SK-N-SH treated with all-trans-retinoic acid at 6 μM for 48 hours (cell line): ENCODE measurements around the gene DTNA.
A peak's percentile ranks its signal among the peaks of the same experiment; 100 is the strongest.
"Not testable (repeated sequence)": the region's sequence is repeated elsewhere in the genome, so short reads cannot be mapped to it uniquely, and the experiment has no call there.

Source experiments
- ATAC-seq: fragments of 200-7000 bp; cut with Tn5 transposase; 3 replicates; pipeline ENCODE4 v1.9.1; 2020; ENCODE audit warnings: mild to moderate bottlenecking, moderate library complexity
- ARNTL ChIP-seq: fragments of 450-650 bp; formaldehyde crosslinking; IDR thresholded peaks from 2 replicates; pipeline ENCODE4 v1.5.0; 2020; ENCODE audit warnings: low read depth, mild to moderate bottlenecking, moderate library complexity, borderline replicate concordance
- CREB5 ChIP-seq: fragments of 250-450 bp; sonication (Bioruptor Pico); IDR thresholded peaks from 2 replicates; pipeline ENCODE4 v1.5.1; 2020; ENCODE audit warnings: low read depth, mild to moderate bottlenecking, moderate library complexity
- CSDC2 ChIP-seq: fragments of 250-450 bp; sonication (Bioruptor Pico); IDR thresholded peaks from 2 replicates; pipeline ENCODE4 v1.5.0; 2020; ENCODE audit warnings: mild to moderate bottlenecking, moderate library complexity
- CSRNP3 ChIP-seq: fragments of 250-450 bp; sonication (Bioruptor Pico); IDR thresholded peaks from 2 replicates; pipeline ENCODE4 v1.5.1; 2021; ENCODE audit warnings: mild to moderate bottlenecking, moderate library complexity
- ESRRG ChIP-seq: fragments of 250-450 bp; sonication (Bioruptor Pico); IDR thresholded peaks from 2 replicates; pipeline ENCODE4 v1.6.1; 2021; ENCODE audit warnings: mild to moderate bottlenecking
- ISL1 ChIP-seq: fragments of 250-450 bp; sonication (Bioruptor Pico); IDR thresholded peaks from 2 replicates; pipeline ENCODE4 v2.1.2; 2022; ENCODE audit warnings: mild to moderate bottlenecking, moderate library complexity
- OSR1 ChIP-seq: fragments of 250-450 bp; sonication (Bioruptor Pico); IDR thresholded peaks from 2 replicates; pipeline ENCODE4 v1.8.0; 2022; ENCODE audit warnings: moderate library complexity, mild to moderate bottlenecking, inconsistent platforms
- PATZ1 ChIP-seq: fragments of 250-450 bp; sonication (Bioruptor Pico); IDR thresholded peaks from 2 replicates; pipeline ENCODE4 v1.8.0; 2020; ENCODE audit warnings: mild to moderate bottlenecking, moderate library complexity, borderline replicate concordance
- RARB ChIP-seq: fragments of 250-450 bp; sonication (Bioruptor Pico); IDR thresholded peaks from 2 replicates; pipeline ENCODE4 v1.8.0; 2021; ENCODE audit warnings: mild to moderate bottlenecking, moderate library complexity
- SNAI2 ChIP-seq: fragments of 250-450 bp; sonication (Bioruptor Pico); IDR thresholded peaks from 2 replicates; pipeline ENCODE4 v1.5.0; 2020; ENCODE audit warnings: mild to moderate bottlenecking, moderate library complexity
- TSHZ2 ChIP-seq: fragments of 250-450 bp; sonication (Bioruptor Pico); IDR thresholded peaks from 2 replicates; pipeline ENCODE4 v1.5.0; 2020; ENCODE audit warnings: mild to moderate bottlenecking, moderate library complexity
- ZFP3 ChIP-seq: fragments of 250-450 bp; sonication (Bioruptor Pico); IDR thresholded peaks from 2 replicates; pipeline ENCODE4 v1.5.0; 2020; ENCODE audit warnings: mild to moderate bottlenecking, moderate library complexity
- ZFP30 ChIP-seq: fragments of 450-650 bp; formaldehyde crosslinking; IDR thresholded peaks from 2 replicates; pipeline ENCODE4 v1.5.0; 2022; ENCODE audit warnings: mild to moderate bottlenecking, moderate library complexity
- ZNF565 ChIP-seq: fragments of 450-650 bp; formaldehyde crosslinking; conservative IDR thresholded peaks from 2 replicates; pipeline ENCODE4 v1.5.0; 2020; ENCODE audit warnings: low read depth, mild to moderate bottlenecking, moderate library complexity
- ZNF70 ChIP-seq: fragments of 450-650 bp; formaldehyde crosslinking; IDR thresholded peaks from 2 replicates; pipeline ENCODE4 v1.5.0; 2020; ENCODE audit warnings: mild to moderate bottlenecking, moderate library complexity

DTNA gene

GRCh38 chr18:34904994-34905393 is 194.9 kb downstream of the DTNA start:
- no peak for ATAC-seq

GRCh38 chr18:34906985-34907384 is 196.9 kb downstream of the DTNA start:
- ATAC-seq, result not testable (repeated sequence)

More at GRCh38 chr18:34904994-34905393, 194.9 kb downstream of the DTNA start:
- TF ChIP-seq CSDC2 (no peak), OSR1 (no peak)
- TF ChIP-seq, all 23 proteins: peak for 0

GRCh38 chr18:34909637-34910364 is 199.7 kb downstream of the DTNA start:
- ATAC-seq, result no peak
- TF ChIP-seq ZNF70 (no peak), PATZ1 (CRISPR knock-in tag) (no peak), SNAI2 (CRISPR knock-in tag) (no peak), ZFP3 (CRISPR knock-in tag) (no peak), CSDC2 (no peak), CREB5 (no peak), TSHZ2 (no peak), ESRRG (CRISPR knock-in tag) (no peak), ZNF565 (no peak)
- TF ChIP-seq, all 23 proteins: peak for 0

- ATAC-seq, result no peak
- no peak for TF ChIP-seq RARB (CRISPR knock-in tag)
- TF ChIP-seq ARNTL, result no peak
- TF ChIP-seq PATZ1 (CRISPR knock-in tag), result no peak
- TF ChIP-seq CSRNP3 (CRISPR knock-in tag), result no peak
Observed at GRCh38 chr18:34911081-34911480, 201.0 kb downstream of the DTNA start.

GRCh38 chr18:34911661-34912384 is 201.7 kb downstream of the DTNA start:
- ATAC-seq, result peak; percentile 97
- TF ChIP-seq ZNF70 (no peak), SNAI2 (CRISPR knock-in tag) (0 out of 2 replicates have a peak, but pooled peaks have one; percentile 52), ISL1 (CRISPR knock-in tag) (peak; percentile 62), CREB5 (peak; percentile 77; the same call in 1 of the 2 replicates), CSRNP3 (CRISPR knock-in tag) (0 out of 2 replicates have a peak, but pooled peaks have one; percentile 46), ZFP3 (CRISPR knock-in tag) (0 out of 2 replicates have a peak, but pooled peaks have one; percentile 39), TSHZ2 (no peak), ZFP30 (CRISPR knock-in tag) (no peak), RARB (CRISPR knock-in tag) (no peak), ESRRG (CRISPR knock-in tag) (no peak)
